GM18507 (cell line): ENCODE data around the gene LSG1.

Source experiments
- DNase-seq: peaks from one replicate; pipeline ENCODE4 v3.0.0; 2011; ENCODE audit warnings: low read depth; ENCODE audit not compliant: insufficient read length; ENCODE audit errors: extremely low spot score
- FAIRE-seq: peaks from 2 replicates; lab custom pipeline; 2011; peaks lifted over from hg19 to GRCh38; lab: Jason Lieb, UNC

Gene LSG1

GRCh38 chr3:194688200-194688740, 16.3 kb upstream of the LSG1 start:
- FAIRE-seq (no peak), DNase-seq (no peak)

- FAIRE-seq: peak; percentile 24
- no peak for DNase-seq
These were observed 15.7 kb upstream of the LSG1 start for GRCh38 chr3:194687638-194688199.

GRCh38 chr3:194686816-194687637, 15.0 kb upstream of the LSG1 start:
- DNase-seq (no peak), FAIRE-seq (no peak)

GRCh38 chr3:194686414-194686815, 14.4 kb upstream of the LSG1 start:
- DNase-seq: no peak
- no peak for FAIRE-seq

- FAIRE-seq (peak; percentile 78), DNase-seq (no peak)
These were observed 13.9 kb upstream of the LSG1 start, which contains the start of gene FAM43A for GRCh38 chr3:194685718-194686413. TSS of gene FAM43A (plus strand) at chr3:194685883. CDS start at chr3:194686827, 944 bp downstream.

- FAIRE-seq: no peak
These were observed 13.2 kb upstream of the LSG1 start for GRCh38 chr3:194685065-194685717.

GRCh38 chr3:194683380-194683779, 11.4 kb upstream of the LSG1 start:
- DNase-seq: no peak
- FAIRE-seq: no peak

More at GRCh38 chr3:194685065-194685717, 13.2 kb upstream of the LSG1 start:
- DNase-seq: no peak

- DNase-seq (no peak), FAIRE-seq (peak; percentile 96)
These were observed 10.8 kb upstream of the LSG1 start for GRCh38 chr3:194682694-194683310.

- FAIRE-seq: no peak
- no peak for DNase-seq
These were observed 10.2 kb upstream of the LSG1 start for GRCh38 chr3:194682189-194682693.

GRCh38 chr3:194680888-194681615, 9.1 kb upstream of the LSG1 start:
- no peak for FAIRE-seq

GRCh38 chr3:194676471-194676870, 4.5 kb upstream of the LSG1 start:
- FAIRE-seq (no peak), DNase-seq (no peak)

More at GRCh38 chr3:194680888-194681615, 9.1 kb upstream of the LSG1 start:
- DNase-seq: no peak

GRCh38 chr3:194675680-194676079, 3.7 kb upstream of the LSG1 start:
- no peak for FAIRE-seq

GRCh38 chr3:194675081-194675640, 3.2 kb upstream of the LSG1 start:
- DNase-seq (no peak), FAIRE-seq (no peak)

More at GRCh38 chr3:194675680-194676079, 3.7 kb upstream of the LSG1 start:
- DNase-seq: no peak

GRCh38 chr3:194673761-194674160, 1.8 kb upstream of the LSG1 start:
- no peak for FAIRE-seq
- no peak for DNase-seq

- DNase-seq: no peak
- no peak for FAIRE-seq
These were observed 885 bp upstream of the LSG1 start for GRCh38 chr3:194672876-194673275.

- peak; percentile 68 for FAIRE-seq
- no peak for DNase-seq
These were observed 486 bp downstream of the LSG1 start for GRCh38 chr3:194671511-194671899.

GRCh38 chr3:194667363-194667762, 4.6 kb downstream of the LSG1 start:
- DNase-seq (no peak), FAIRE-seq (no peak)

GRCh38 chr3:194664857-194665256, 7.1 kb downstream of the LSG1 start:
- DNase-seq: no peak

More at GRCh38 chr3:194664857-194665256, 7.1 kb downstream of the LSG1 start:
- no peak for FAIRE-seq
